HG03354 (cell line): ENCODE measurements around the gene RAD23A.
"Not testable (repeated sequence)": the region's sequence is repeated elsewhere in the genome, so short reads cannot be mapped to it uniquely, and the experiment has no call there.

ENCODE experiments used
- ATAC-seq: cut with Tn5 transposase; IDR thresholded peaks from one replicate; pipeline ENCODE4 v1.9.1; 2021; ENCODE audit warnings: mild to moderate bottlenecking; ENCODE audit not compliant: unreplicated experiment, poor library complexity, severe bottlenecking

Gene RAD23A

GRCh38 chr19:12953138-12953798, 7.6 kb downstream of the RAD23A start:
- no peak for ATAC-seq

- ATAC-seq = no peak
Measured at GRCh38 chr19:12953799-12954611, 8.3 kb downstream of the RAD23A start.

- ATAC-seq = no peak
Measured at GRCh38 chr19:12954612-12954962, 8.9 kb downstream of the RAD23A start.

- ATAC-seq = not testable (repeated sequence)
Measured at GRCh38 chr19:12955575-12955974, 9.9 kb downstream of the RAD23A start.

- ATAC-seq = no peak
Measured at GRCh38 chr19:12955996-12956395, 10.3 kb downstream of the RAD23A start.

- ATAC-seq = peak; percentile 78
Measured at GRCh38 chr19:12956446-12957388, 11.1 kb downstream of the RAD23A start, which contains the start of gene GADD45GIP1. Gene GADD45GIP1, minus strand, starts transcription at chr19:12957223. Its CDS starts 11 bp downstream, at chr19:12957212.

- ATAC-seq = peak; percentile 16
Measured at GRCh38 chr19:12957389-12957952, 11.8 kb downstream of the RAD23A start.

GRCh38 chr19:12959481-12959880, 13.8 kb downstream of the RAD23A start:
- no peak for ATAC-seq

- ATAC-seq = peak; percentile 63
Measured at GRCh38 chr19:12965017-12965811, 19.6 kb downstream of the RAD23A start.

- ATAC-seq = no peak
Measured at GRCh38 chr19:12965812-12966135, 20.1 kb downstream of the RAD23A start.

- no peak for ATAC-seq
Measured at GRCh38 chr19:12967907-12968306, 22.2 kb downstream of the RAD23A start.

- ATAC-seq = no peak
Measured at GRCh38 chr19:12969292-12969988, 23.8 kb downstream of the RAD23A start, which contains the start of gene DAND5. Gene DAND5, plus strand, starts transcription at chr19:12969576. Its CDS starts 85 bp downstream, at chr19:12969661.

- ATAC-seq = no peak
Measured at GRCh38 chr19:12970070-12970820, 24.6 kb downstream of the RAD23A start.

- ATAC-seq = no peak
Measured at GRCh38 chr19:12973236-12973635, 27.6 kb downstream of the RAD23A start.

GRCh38 chr19:12974301-12975220, 28.9 kb downstream of the RAD23A start:
- ATAC-seq = no peak

GRCh38 chr19:12975221-12975741, 29.6 kb downstream of the RAD23A start:
- no peak for ATAC-seq

GRCh38 chr19:12976109-12976508, 30.4 kb downstream of the RAD23A start:
- not testable (repeated sequence) for ATAC-seq
